Neuronal stem cell (in vitro differentiated cells): ENCODE data around the gene NTSR1.
A peak's percentile ranks its signal among the peaks of the same experiment; 100 is the strongest.

ENCODE experiments used
- DNase-seq: peaks from one replicate; pipeline ENCODE4 v3.0.0-alpha.2; 2013; ENCODE audit warnings: low spot score
- H2AFZ ChIP-seq: one replicate; pipeline ENCODE4 v1.6.1; 2013; ENCODE audit warnings: mild to moderate bottlenecking, low read length, inconsistent platforms
- H2AK5ac ChIP-seq: 2 replicates; pipeline ENCODE4 v1.6.1; 2013; ENCODE audit warnings: low read depth, mild to moderate bottlenecking, inconsistent platforms, low read length, moderate library complexity, mixed read lengths
- H2BK120ac ChIP-seq: 2 replicates; pipeline ENCODE4 v1.6.1; 2013; ENCODE audit warnings: low read depth, mild to moderate bottlenecking, inconsistent platforms, low read length, moderate library complexity, mixed read lengths
- H2BK12ac ChIP-seq: one replicate; pipeline ENCODE4 v1.6.1; 2013; ENCODE audit warnings: low read length, inconsistent platforms
- H2BK15ac ChIP-seq: 2 replicates; pipeline ENCODE4 v1.6.1; 2013; ENCODE audit warnings: mild to moderate bottlenecking, low read length, inconsistent platforms, mixed read lengths
- H2BK5ac ChIP-seq: one replicate; pipeline ENCODE4 v1.6.1; 2013; ENCODE audit warnings: inconsistent platforms, mild to moderate bottlenecking, low read length, moderate library complexity
- H3K14ac ChIP-seq: one replicate; pipeline ENCODE4 v1.6.1; 2013; ENCODE audit warnings: low read length, inconsistent platforms
- H3K18ac ChIP-seq: 2 replicates; pipeline ENCODE4 v1.6.1; 2013; ENCODE audit warnings: low read length, inconsistent platforms
- H3K23ac ChIP-seq: 2 replicates; pipeline ENCODE4 v1.6.1; 2013; ENCODE audit warnings: low read depth, mild to moderate bottlenecking, mixed read lengths, low read length, inconsistent platforms; ENCODE audit not compliant: poor library complexity
- H3K27ac ChIP-seq: replicated peaks from 3 replicates; pipeline ENCODE4 v1.5.1; 2013; ENCODE audit warnings: low read length, inconsistent platforms
- H3K27me3 ChIP-seq, 3 experiments: 2 replicates each; pipeline ENCODE4 v1.6.1; 2013; ENCODE audit warnings: low read length in 3 of 3, mild to moderate bottlenecking in 2 of 3, inconsistent platforms in 1 of 3, low read depth in 1 of 3, mixed read lengths in 1 of 3, moderate library complexity in 1 of 3; ENCODE audit not compliant: control insufficient read depth in 3 of 3, insufficient read depth in 3 of 3
- H3K36me3 ChIP-seq, 2 donors: replicated peaks in 1 of 2; 2 replicates each; pipeline ENCODE4 v1.6.1; 2013; ENCODE audit warnings: low read length in 2 of 2; ENCODE audit not compliant: control insufficient read depth in 2 of 2, insufficient read depth in 2 of 2
- H3K4ac ChIP-seq: 2 replicates; pipeline ENCODE4 v1.6.1; 2013; ENCODE audit warnings: inconsistent platforms, mild to moderate bottlenecking, low read length, moderate library complexity
- H3K4me1 ChIP-seq, 2 donors: 1 replicate in 1 of 2; 2 replicates in 1 of 2; pipeline ENCODE4 v1.6.1; 2013; ENCODE audit warnings: low read length in 2 of 2, low read depth in 1 of 2; ENCODE audit not compliant: control insufficient read depth in 2 of 2, insufficient read depth in 1 of 2
- H3K4me2 ChIP-seq: one replicate; pipeline ENCODE4 v1.6.1; 2013; ENCODE audit warnings: mild to moderate bottlenecking, low read length, inconsistent platforms; ENCODE audit not compliant: insufficient read depth, poor library complexity, severe bottlenecking
- H3K4me3 ChIP-seq, 2 donors: 2 replicates each; pipeline ENCODE4 v1.5.1; 2013; ENCODE audit warnings: low read length in 2 of 2, mild to moderate bottlenecking in 2 of 2, inconsistent platforms in 1 of 2, moderate library complexity in 1 of 2
- H3K79me1 ChIP-seq: one replicate; pipeline ENCODE4 v1.6.1; 2013; ENCODE audit warnings: low read depth, mild to moderate bottlenecking, inconsistent platforms, low read length, moderate library complexity
- H3K9ac ChIP-seq: one replicate; pipeline ENCODE4 v1.6.1; 2013; ENCODE audit warnings: mild to moderate bottlenecking, low read depth, low read length, inconsistent platforms; ENCODE audit not compliant: poor library complexity
- H3K9me3 ChIP-seq, 2 donors: replicated peaks in 1 of 2; 2 replicates each; pipeline versions ENCODE3 to v1.6.1; 2013; ENCODE audit warnings: low read length in 2 of 2, mild to moderate bottlenecking in 2 of 2, inconsistent platforms in 1 of 2, low read depth in 1 of 2, mixed read lengths in 1 of 2, moderate library complexity in 1 of 2; ENCODE audit not compliant: control insufficient read depth in 2 of 2, insufficient read depth in 1 of 2
- H4K8ac ChIP-seq: one replicate; pipeline ENCODE4 v1.6.1; 2013; ENCODE audit warnings: low read depth, mild to moderate bottlenecking, inconsistent platforms, low read length, moderate library complexity
- H4K91ac ChIP-seq: one replicate; pipeline ENCODE4 v1.6.1; 2013; ENCODE audit warnings: low read length, low read depth, mild to moderate bottlenecking, inconsistent platforms; ENCODE audit not compliant: poor library complexity
- WGBS, 2 donors: extraction: QIAGEN DNeasy Blood & Tissue Kit; methylation state at CpG; one replicate each; pipeline ENCODE4 v1.1.7; 2013; ENCODE audit warnings: missing lambda C conversion rate in 2 of 2, mixed read lengths in 1 of 2; ENCODE audit not compliant: insufficient read length in 2 of 2, insufficient replicate concordance in 1 of 2; ENCODE audit errors: extremely low coverage in 2 of 2; 5-methylcytosine and 5-hydroxymethylcytosine counted together

Gene NTSR1

DNA sequence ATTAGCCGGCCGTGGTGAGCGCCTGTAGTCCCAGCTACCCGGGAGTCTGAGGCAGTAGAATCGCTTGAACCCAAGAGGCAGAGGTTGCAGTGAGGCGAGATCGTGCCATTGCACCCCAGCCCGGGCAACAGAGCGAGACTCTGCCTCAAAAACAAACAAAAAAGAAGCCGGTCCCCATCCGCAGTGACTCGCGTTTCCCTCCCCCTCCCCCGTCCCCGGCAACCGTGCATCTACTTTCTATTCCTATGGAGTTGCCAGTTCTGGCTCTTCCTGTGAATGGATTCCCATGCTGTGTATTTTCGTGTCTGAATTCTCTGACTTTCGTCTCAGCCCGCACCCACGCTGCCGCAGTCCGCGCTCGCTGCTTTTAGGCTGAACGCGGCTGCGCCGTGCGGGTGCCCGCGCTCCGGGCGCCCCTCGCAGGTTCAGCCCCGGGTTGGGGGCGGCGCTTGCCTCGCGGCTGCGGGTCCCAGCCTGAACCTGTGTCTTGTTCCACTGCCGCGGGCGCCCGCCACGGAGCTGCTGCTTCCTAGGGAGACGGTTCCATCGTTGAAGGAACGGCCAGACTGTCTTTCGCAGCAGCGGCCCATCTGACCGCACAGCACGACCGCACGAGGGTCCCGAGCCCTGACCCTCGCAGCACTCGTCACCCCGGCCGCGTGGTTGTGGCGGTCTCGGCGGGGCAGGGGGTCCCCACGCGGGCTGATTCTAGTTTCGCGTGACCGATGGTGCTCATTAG, 86.6 kb downstream of the NTSR1 start:
- Histone ChIP-seq H3K4ac (no peak overlapping the region), H2BK15ac (peak overlapping the region; percentile 6), H3K36me3 (peaks cover 14 to 28% of the 10 kb centered on the region in 2 donors), H4K8ac (peak overlapping the region; percentile 7), H3K79me1 (peaks cover 4% of the 10 kb centered on the region), H3K9ac (peak overlapping the region; percentile 75), H2BK5ac (peak overlapping the region; percentile 5), H3K9me3 (no peaks in the 10 kb centered on the region), H4K91ac (peak overlapping the region; percentile 89), H3K4me2 (peak overlapping the region; percentile 94), H2AK5ac (peak overlapping the region; percentile 56), H3K4me3 (peak overlapping the region; percentile 80 to 84), H3K4me1 (peaks cover 12 to 15% of the 10 kb centered on the region in 2 donors), H3K14ac (peak overlapping the region; percentile 10), H2BK12ac (peak overlapping the region; percentile 33), H2AFZ (peak overlapping the region; percentile 95), H3K23ac (peak overlapping the region; percentile 66), H3K27ac (no peak overlapping the region), H3K18ac (peak overlapping the region; percentile 97), H3K27me3 (peaks cover 4 to 30% (median 9%) of the 10 kb centered on the region in 3 experiments), H2BK120ac (no peak overlapping the region)
- peak; percentile 51 for DNase-seq
- no CpG with 5 or more reads among the region's 68 CpGs for WGBS, 2 donors

GRCh38 chr20:62796699-62797491, 88.3 kb downstream of the NTSR1 start:
- H2BK12ac ChIP-seq = no peak overlapping the region
- peak overlapping the region; percentile 96 for H2AK5ac ChIP-seq
- peak overlapping the region; percentile 95 for H2AFZ ChIP-seq
- H3K36me3 ChIP-seq = peaks cover 23 to 44% of the 10 kb centered on the region in 2 donors
- no peak overlapping the region for H4K91ac ChIP-seq
- peak overlapping the region; percentile 98 for H3K18ac ChIP-seq
- no peak overlapping the region for H4K8ac ChIP-seq
- no peak overlapping the region for H2BK5ac ChIP-seq
- H3K27ac ChIP-seq = no peak overlapping the region
- H3K4ac ChIP-seq = no peak overlapping the region
- H2BK120ac ChIP-seq = peak overlapping the region; percentile 31
- H3K27me3 ChIP-seq = peaks cover 4 to 30% (median 9%) of the 10 kb centered on the region in 3 experiments
- H3K23ac ChIP-seq = peak overlapping the region; percentile 50
- H3K14ac ChIP-seq = peak overlapping the region; percentile 84
- DNase-seq = no peak
- WGBS, 2 donors = no CpG with 5 or more reads among the region's 53 CpGs
- H3K9me3 ChIP-seq = no peaks in the 10 kb centered on the region
- peak overlapping the region; percentile 84 to 94 for H3K4me3 ChIP-seq
- peak overlapping the region; percentile 59 for H2BK15ac ChIP-seq
- H3K4me1 ChIP-seq = peaks cover 10 to 12% of the 10 kb centered on the region in 2 donors
- peaks cover 4% of the 10 kb centered on the region for H3K79me1 ChIP-seq
- peak overlapping the region; percentile 65 for H3K4me2 ChIP-seq
- H3K9ac ChIP-seq = peak overlapping the region; percentile 92

- H3K79me1 ChIP-seq = peaks cover 4% of the 10 kb centered on the region
- H3K4me1 ChIP-seq = peaks cover 10 to 12% of the 10 kb centered on the region in 2 donors
- no peak overlapping the region for H2BK5ac ChIP-seq
- H2BK12ac ChIP-seq = no peak overlapping the region
- peak overlapping the region in 1 of 2 donors; percentile 17 for H3K4me3 ChIP-seq
- peaks cover 3 to 26% (median 4%) of the 10 kb centered on the region in 3 experiments for H3K27me3 ChIP-seq
- H4K8ac ChIP-seq = no peak overlapping the region
- DNase-seq = no peak
- H3K18ac ChIP-seq = no peak overlapping the region
- peaks cover 23 to 45% of the 10 kb centered on the region in 2 donors for H3K36me3 ChIP-seq
- H4K91ac ChIP-seq = no peak overlapping the region
- WGBS, 2 donors = no CpG with 5 or more reads among the region's 26 CpGs
- H3K4me2 ChIP-seq = no peak overlapping the region
- H3K23ac ChIP-seq = peak overlapping the region; percentile 34
- H3K9me3 ChIP-seq = no peaks in the 10 kb centered on the region
- no peak overlapping the region for H3K4ac ChIP-seq
- no peak overlapping the region for H2AK5ac ChIP-seq
- H3K27ac ChIP-seq = no peak overlapping the region
- peak overlapping the region; percentile 50 for H3K9ac ChIP-seq
- no peak overlapping the region for H2AFZ ChIP-seq
- peak overlapping the region; percentile 8 for H3K14ac ChIP-seq
- H2BK15ac ChIP-seq = no peak overlapping the region
- H2BK120ac ChIP-seq = no peak overlapping the region
Observed at GRCh38 chr20:62797671-62798532, 89.3 kb downstream of the NTSR1 start.
